Endothelial cell of coronary artery (primary cell): ENCODE measurements around the gene CAPN15. TPM values are rescaled to one million over a fixed set of nuclear protein-coding genes. Genes with fewer than 3 reads are reported as not detected.

Source experiments
- total RNA-seq: library from RNA; depleted of rRNA; stranded (reverse); fragments of >200 nt; gene quantifications from 2 replicates; pipeline ENCODE4 v1.2.3, GENCODE V29; 2014

Gene CAPN15
- 26.4 and 38.9 TPM in 2 replicates for total RNA-seq

GRCh38 chr16:527015-527903, at the start of gene CAPN15:
TSS of gene CAPN15 (plus strand) at chr16:527712. CDS start at chr16:546839, 19,127 bp downstream.

GRCh38 chr16:560204-560700, 32.7 kb downstream of the CAPN15 start, which contains the start of gene PRR35:
TSS of gene PRR35 (plus strand) at chr16:560394. CDS start at chr16:563295, 2,901 bp downstream.

GRCh38 chr16:566475-567372, 39.2 kb downstream of the CAPN15 start, which contains the start of gene NHLRC4:
TSS of gene NHLRC4 (plus strand) at chr16:567005. CDS start at chr16:568048, 1,043 bp downstream.

DNA sequence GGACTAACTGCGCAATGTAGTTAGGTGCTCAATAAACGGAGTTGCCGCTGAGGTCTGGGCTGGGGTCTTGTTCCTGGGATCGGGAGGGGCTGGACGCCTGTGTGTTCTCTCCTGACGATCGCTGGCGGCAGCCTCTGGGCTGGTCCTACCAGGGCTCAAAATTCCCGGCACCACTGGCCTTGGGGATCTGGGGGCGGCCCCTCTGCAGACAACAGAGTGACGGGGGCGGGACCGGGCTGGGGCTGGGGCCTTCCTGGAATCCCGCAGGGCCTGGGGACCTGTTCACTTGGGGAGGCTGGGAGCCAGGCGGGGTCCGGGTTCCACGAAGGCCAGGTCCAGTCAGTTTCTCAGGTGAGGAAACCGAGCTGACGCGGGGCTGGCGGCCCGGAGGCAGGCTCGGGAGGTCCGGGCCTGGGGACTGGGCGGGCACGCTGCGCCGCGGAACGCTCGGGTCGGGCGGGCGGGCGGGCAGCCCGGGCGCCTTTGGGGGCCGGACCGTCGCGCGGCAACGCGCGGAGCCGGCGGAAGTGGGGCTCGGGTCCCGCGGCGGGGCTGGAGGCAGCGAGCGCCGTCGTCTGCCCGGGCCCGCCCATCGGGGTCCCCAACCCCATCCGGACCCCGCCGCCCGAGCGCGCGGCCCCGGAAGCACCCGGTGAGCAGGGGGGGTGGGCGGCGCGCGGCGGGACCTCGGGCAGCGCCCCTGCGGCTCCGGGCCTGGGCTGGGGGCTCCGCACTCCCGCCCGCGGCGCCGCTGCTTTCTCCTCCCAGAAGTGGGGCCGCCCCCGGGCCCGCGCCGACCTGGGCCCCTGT, 42.1 kb downstream of the CAPN15 start, which contains the start of gene PIGQ:
Gene PIGQ (plus strand): TSS at position 524 of the 810 bp plus-strand sequence. CDS start 4,107 bp downstream, outside the sequence.

GRCh38 chr16:589658-590187, 62.2 kb downstream of the CAPN15 start, which contains the start of gene RAB40C:
TSS of gene RAB40C (plus strand) at chr16:590066. CDS start at chr16:590292, 226 bp downstream.

Other genes with a start within 250 kb of the CAPN15 start
- 3.5 and 7.3 TPM in 2 replicates for gene ARHGDIG, start 247.1 kb upstream of the CAPN15 start, total RNA-seq
- 0.09 and 0.28 TPM in 2 replicates for gene PDIA2, start 244.5 kb upstream of the CAPN15 start, total RNA-seq
- gene AXIN1, start 175.0 kb upstream of the CAPN15 start, total RNA-seq: 17.5 and 25.8 TPM in 2 replicates
- gene MRPL28, start 157.2 kb upstream of the CAPN15 start, total RNA-seq: 85.7 and 112 TPM in 2 replicates
- gene PGAP6, start 145.7 kb upstream of the CAPN15 start, total RNA-seq: 96.7 and 101 TPM in 2 replicates
- gene NME4, start 130.5 kb upstream of the CAPN15 start, total RNA-seq: 73.7 and 84.4 TPM in 2 replicates
- gene DECR2, start 125.8 kb upstream of the CAPN15 start, total RNA-seq: 8.1 and 8.8 TPM in 2 replicates
- gene RAB11FIP3, start 102.1 kb upstream of the CAPN15 start, total RNA-seq: 24.6 and 32.8 TPM in 2 replicates
- not detected in 2 replicates for gene PRR35, start 32.7 kb downstream of the CAPN15 start, total RNA-seq
- gene NHLRC4, start 39.3 kb downstream of the CAPN15 start, total RNA-seq: 1.0 and 1.3 TPM in 2 replicates
- gene PIGQ, start 42.3 kb downstream of the CAPN15 start, total RNA-seq: 24.4 and 28.9 TPM in 2 replicates
- 9.3 and 10.2 TPM in 2 replicates for gene RAB40C, start 62.4 kb downstream of the CAPN15 start, total RNA-seq
- gene WFIKKN1, start 103.3 kb downstream of the CAPN15 start, total RNA-seq: 0.09 and 0.19 TPM in 2 replicates
- gene METTL26, start 108.6 kb downstream of the CAPN15 start, total RNA-seq: 69.7 and 76.9 TPM in 2 replicates
- gene MCRIP2, start 114.1 kb downstream of the CAPN15 start, total RNA-seq: 16.2 and 19.2 TPM in 2 replicates
- gene WDR90, start 121.7 kb downstream of the CAPN15 start, total RNA-seq: 10.2 and 12.1 TPM in 2 replicates
- 29.7 and 37.8 TPM in 2 replicates for gene RHOT2, start 140.4 kb downstream of the CAPN15 start, total RNA-seq
- 0.36 and 0.47 TPM in 2 replicates for gene RHBDL1, start 148.0 kb downstream of the CAPN15 start, total RNA-seq
- gene STUB1, start 152.7 kb downstream of the CAPN15 start, total RNA-seq: 160 and 181 TPM in 2 replicates
- 24.8 and 29.7 TPM in 2 replicates for gene JMJD8, start 156.6 kb downstream of the CAPN15 start, total RNA-seq
- 2.9 and 4.3 TPM in 2 replicates for gene WDR24, start 162.7 kb downstream of the CAPN15 start, total RNA-seq
- gene FBXL16, start 178.1 kb downstream of the CAPN15 start, total RNA-seq: under 0.01 and 0.18 TPM in 2 replicates
- 42.5 and 56.3 TPM in 2 replicates for gene METRN, start 187.4 kb downstream of the CAPN15 start, total RNA-seq
- 22.8 and 26.4 TPM in 2 replicates for gene ANTKMT, start 193.4 kb downstream of the CAPN15 start, total RNA-seq
- gene CCDC78, start 198.7 kb downstream of the CAPN15 start, total RNA-seq: 0.45 and 1.1 TPM in 2 replicates
- gene HAGHL, start 199.4 kb downstream of the CAPN15 start, total RNA-seq: 7.9 and 11.6 TPM in 2 replicates
- 25.8 and 30.8 TPM in 2 replicates for gene CIAO3, start 213.3 kb downstream of the CAPN15 start, total RNA-seq
- not detected in 2 replicates for gene MSLN, start 233.0 kb downstream of the CAPN15 start, total RNA-seq